NB4 (cell line): ENCODE results near the gene SLC39A11.
"Not testable (repeated sequence)": the region's sequence is repeated elsewhere in the genome, so short reads cannot be mapped to it uniquely, and the experiment has no call there.

Source experiments
- DNase-seq: peaks from one replicate; pipeline ENCODE4 v3.0.0; 2010; ENCODE audit warnings: low read depth
- H3K4me3 ChIP-seq: one replicate; pipeline ENCODE4 v1.5.1; 2011; ENCODE audit warnings: mild to moderate bottlenecking, low read depth, low read length, moderate library complexity
- MYC ChIP-seq: IDR thresholded peaks from 2 replicates; pipeline ENCODE4 v1.6.1; 2011; ENCODE audit warnings: low read depth, low read length
- POLR2A ChIP-seq: IDR thresholded peaks from 2 replicates; pipeline ENCODE4 v1.6.1; 2011; ENCODE audit warnings: mild to moderate bottlenecking; ENCODE audit not compliant: insufficient read length; ENCODE audit errors: extremely low read depth
- TF ChIP-seq, protein P1 (sequence below): IDR thresholded peaks from 2 replicates; pipeline ENCODE4 v1.6.1; 2011; ENCODE audit warnings: low read depth, low read length
- TF ChIP-seq, protein P2 (sequence below): IDR thresholded peaks from one replicate; pipeline ENCODE4 v1.5.1; 2012; ENCODE audit warnings: low read depth, low read length

The SLC39A11 gene

GRCh38 chr17:72903522-72903921 is 189.0 kb downstream of the SLC39A11 start:
- TF ChIP-seq POLR2A: no peak
- TF ChIP-seq, protein P1, sequence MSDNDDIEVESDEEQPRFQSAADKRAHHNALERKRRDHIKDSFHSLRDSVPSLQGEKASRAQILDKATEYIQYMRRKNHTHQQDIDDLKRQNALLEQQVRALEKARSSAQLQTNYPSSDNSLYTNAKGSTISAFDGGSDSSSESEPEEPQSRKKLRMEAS: no peak
- TF ChIP-seq, protein P2, sequence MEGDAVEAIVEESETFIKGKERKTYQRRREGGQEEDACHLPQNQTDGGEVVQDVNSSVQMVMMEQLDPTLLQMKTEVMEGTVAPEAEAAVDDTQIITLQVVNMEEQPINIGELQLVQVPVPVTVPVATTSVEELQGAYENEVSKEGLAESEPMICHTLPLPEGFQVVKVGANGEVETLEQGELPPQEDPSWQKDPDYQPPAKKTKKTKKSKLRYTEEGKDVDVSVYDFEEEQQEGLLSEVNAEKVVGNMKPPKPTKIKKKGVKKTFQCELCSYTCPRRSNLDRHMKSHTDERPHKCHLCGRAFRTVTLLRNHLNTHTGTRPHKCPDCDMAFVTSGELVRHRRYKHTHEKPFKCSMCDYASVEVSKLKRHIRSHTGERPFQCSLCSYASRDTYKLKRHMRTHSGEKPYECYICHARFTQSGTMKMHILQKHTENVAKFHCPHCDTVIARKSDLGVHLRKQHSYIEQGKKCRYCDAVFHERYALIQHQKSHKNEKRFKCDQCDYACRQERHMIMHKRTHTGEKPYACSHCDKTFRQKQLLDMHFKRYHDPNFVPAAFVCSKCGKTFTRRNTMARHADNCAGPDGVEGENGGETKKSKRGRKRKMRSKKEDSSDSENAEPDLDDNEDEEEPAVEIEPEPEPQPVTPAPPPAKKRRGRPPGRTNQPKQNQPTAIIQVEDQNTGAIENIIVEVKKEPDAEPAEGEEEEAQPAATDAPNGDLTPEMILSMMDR: no peak
- H3K4me3 ChIP-seq: no peak overlapping the region
- DNase-seq: no peak

DNA sequence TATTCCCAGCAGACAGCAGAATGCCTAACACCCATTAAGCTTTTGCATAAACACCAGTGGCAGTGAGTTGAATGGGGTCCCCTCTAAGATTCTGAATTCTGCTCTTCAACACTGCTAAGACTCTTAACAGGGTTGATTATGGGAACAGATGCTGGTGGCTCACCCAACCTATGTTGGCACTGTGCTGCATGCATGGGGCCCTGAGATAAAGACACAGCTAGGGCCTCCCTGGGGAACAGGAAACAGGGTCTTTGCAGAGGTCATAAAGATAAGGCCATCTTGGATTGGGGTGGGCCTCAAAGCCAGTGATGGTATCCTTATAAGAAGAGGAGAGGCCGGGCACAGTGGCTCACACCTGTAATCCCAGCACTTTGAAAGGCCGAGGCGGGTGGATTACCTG is 190.8 kb downstream of the SLC39A11 start:
- TF ChIP-seq, protein P2: no peak
- TF ChIP-seq, protein P1: no peak
- TF ChIP-seq MYC: no peak
- TF ChIP-seq POLR2A: no peak
- no peak for DNase-seq
- H3K4me3 ChIP-seq: no peak overlapping the region

DNA sequence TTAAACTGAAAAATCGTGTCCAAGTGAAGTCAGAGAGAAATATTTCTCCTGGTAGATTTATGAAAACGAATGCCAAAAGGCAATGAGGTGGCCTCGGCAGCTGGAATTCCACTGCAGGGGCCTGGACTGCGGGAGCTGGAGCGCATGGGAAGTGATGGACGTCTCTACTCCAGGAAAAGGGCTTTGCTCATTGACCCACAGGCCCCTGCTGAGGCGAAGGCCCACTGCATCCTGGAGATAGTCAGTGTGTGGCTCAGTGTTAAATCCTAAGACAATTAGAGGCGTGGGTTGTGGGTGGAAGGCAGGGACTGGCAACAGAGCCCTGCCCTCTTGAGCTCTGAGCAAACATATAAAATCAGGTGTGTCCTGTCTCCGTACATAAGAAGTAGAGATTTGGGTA is 191.4 kb downstream of the SLC39A11 start:
- no peak for DNase-seq
- TF ChIP-seq, protein P2: no peak
- TF ChIP-seq, protein P1: no peak
- TF ChIP-seq MYC (no peak), POLR2A (no peak)
- H3K4me3 ChIP-seq: no peak overlapping the region

- DNase-seq: no peak
- TF ChIP-seq, protein P2: no peak
- TF ChIP-seq POLR2A (no peak), MYC (no peak)
- TF ChIP-seq, protein P1: no peak
- H3K4me3 ChIP-seq: no peak overlapping the region
Measured at GRCh38 chr17:72900654-72900971, 191.9 kb downstream of the SLC39A11 start.

GRCh38 chr17:72898725-72899124 is 193.8 kb downstream of the SLC39A11 start:
- no peak overlapping the region for H3K4me3 ChIP-seq
- no peak for DNase-seq
- TF ChIP-seq, protein P2: no peak
- TF ChIP-seq POLR2A (no peak), MYC (no peak)
- TF ChIP-seq, protein P1: no peak

DNA sequence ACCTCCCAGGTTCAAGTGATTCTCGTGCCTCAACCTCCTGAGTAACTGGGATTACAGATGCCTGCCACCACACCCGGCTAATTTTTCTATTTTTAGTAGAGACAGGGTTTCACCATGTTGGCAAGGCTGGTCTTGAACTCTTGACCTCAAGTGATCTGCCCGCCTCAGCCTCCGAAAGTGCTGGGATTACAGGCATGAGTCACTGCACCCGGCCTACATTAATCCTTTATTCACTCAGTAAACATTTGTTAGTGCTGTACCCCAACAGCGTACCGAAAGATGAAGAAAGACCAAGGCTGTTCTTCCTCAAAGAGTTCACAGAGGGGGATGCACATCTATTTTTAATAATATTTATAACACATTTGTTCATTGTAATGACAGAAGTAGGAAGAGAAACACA is 196.2 kb downstream of the SLC39A11 start:
- DNase-seq, H3K4me3 ChIP-seq: not testable (repeated sequence)

- TF ChIP-seq, protein P1: no peak
- TF ChIP-seq, protein P2: no peak
- TF ChIP-seq MYC (no peak), POLR2A (no peak)
- H3K4me3 ChIP-seq: no peak overlapping the region
- no peak for DNase-seq
Measured at GRCh38 chr17:72891627-72892026, 200.9 kb downstream of the SLC39A11 start.
